Neuronal stem cell (in vitro differentiated cells): ENCODE measurements around the gene PRKCE.
"Not testable (repeated sequence)": the region's sequence is repeated elsewhere in the genome, so short reads cannot be mapped to it uniquely, and the experiment has no call there.

ENCODE experiments used
- DNase-seq: peaks from one replicate; pipeline ENCODE4 v3.0.0-alpha.2; 2013; ENCODE audit warnings: low spot score
- H2AFZ ChIP-seq: one replicate; pipeline ENCODE4 v1.6.1; 2013; ENCODE audit warnings: mild to moderate bottlenecking, low read length, inconsistent platforms
- H2AK5ac ChIP-seq: 2 replicates; pipeline ENCODE4 v1.6.1; 2013; ENCODE audit warnings: low read depth, mild to moderate bottlenecking, inconsistent platforms, low read length, moderate library complexity, mixed read lengths
- H2BK120ac ChIP-seq: 2 replicates; pipeline ENCODE4 v1.6.1; 2013; ENCODE audit warnings: low read depth, mild to moderate bottlenecking, inconsistent platforms, low read length, moderate library complexity, mixed read lengths
- H2BK12ac ChIP-seq: one replicate; pipeline ENCODE4 v1.6.1; 2013; ENCODE audit warnings: low read length, inconsistent platforms
- H2BK15ac ChIP-seq: 2 replicates; pipeline ENCODE4 v1.6.1; 2013; ENCODE audit warnings: mild to moderate bottlenecking, low read length, inconsistent platforms, mixed read lengths
- H2BK5ac ChIP-seq: one replicate; pipeline ENCODE4 v1.6.1; 2013; ENCODE audit warnings: inconsistent platforms, mild to moderate bottlenecking, low read length, moderate library complexity
- H3K14ac ChIP-seq: one replicate; pipeline ENCODE4 v1.6.1; 2013; ENCODE audit warnings: low read length, inconsistent platforms
- H3K18ac ChIP-seq: 2 replicates; pipeline ENCODE4 v1.6.1; 2013; ENCODE audit warnings: low read length, inconsistent platforms
- H3K23ac ChIP-seq: 2 replicates; pipeline ENCODE4 v1.6.1; 2013; ENCODE audit warnings: low read depth, mild to moderate bottlenecking, mixed read lengths, low read length, inconsistent platforms; ENCODE audit not compliant: poor library complexity
- H3K27ac ChIP-seq: replicated peaks from 3 replicates; pipeline ENCODE4 v1.5.1; 2013; ENCODE audit warnings: low read length, inconsistent platforms
- H3K27me3 ChIP-seq, 3 experiments: 2 replicates each; pipeline ENCODE4 v1.6.1; 2013; ENCODE audit warnings: low read length in 3 of 3, mild to moderate bottlenecking in 2 of 3, inconsistent platforms in 1 of 3, low read depth in 1 of 3, mixed read lengths in 1 of 3, moderate library complexity in 1 of 3; ENCODE audit not compliant: control insufficient read depth in 3 of 3, insufficient read depth in 3 of 3
- H3K36me3 ChIP-seq, 2 donors: replicated peaks in 1 of 2; 2 replicates each; pipeline ENCODE4 v1.6.1; 2013; ENCODE audit warnings: low read length in 2 of 2; ENCODE audit not compliant: control insufficient read depth in 2 of 2, insufficient read depth in 2 of 2
- H3K4ac ChIP-seq: 2 replicates; pipeline ENCODE4 v1.6.1; 2013; ENCODE audit warnings: inconsistent platforms, mild to moderate bottlenecking, low read length, moderate library complexity
- H3K4me1 ChIP-seq, 2 donors: 1 replicate in 1 of 2; 2 replicates in 1 of 2; pipeline ENCODE4 v1.6.1; 2013; ENCODE audit warnings: low read length in 2 of 2, low read depth in 1 of 2; ENCODE audit not compliant: control insufficient read depth in 2 of 2, insufficient read depth in 1 of 2
- H3K4me2 ChIP-seq: one replicate; pipeline ENCODE4 v1.6.1; 2013; ENCODE audit warnings: mild to moderate bottlenecking, low read length, inconsistent platforms; ENCODE audit not compliant: insufficient read depth, poor library complexity, severe bottlenecking
- H3K4me3 ChIP-seq, 2 donors: 2 replicates each; pipeline ENCODE4 v1.5.1; 2013; ENCODE audit warnings: low read length in 2 of 2, mild to moderate bottlenecking in 2 of 2, inconsistent platforms in 1 of 2, moderate library complexity in 1 of 2
- H3K79me1 ChIP-seq: one replicate; pipeline ENCODE4 v1.6.1; 2013; ENCODE audit warnings: low read depth, mild to moderate bottlenecking, inconsistent platforms, low read length, moderate library complexity
- H3K9ac ChIP-seq: one replicate; pipeline ENCODE4 v1.6.1; 2013; ENCODE audit warnings: mild to moderate bottlenecking, low read depth, low read length, inconsistent platforms; ENCODE audit not compliant: poor library complexity
- H3K9me3 ChIP-seq, 2 donors: replicated peaks in 1 of 2; 2 replicates each; pipeline versions ENCODE3 to v1.6.1; 2013; ENCODE audit warnings: low read length in 2 of 2, mild to moderate bottlenecking in 2 of 2, inconsistent platforms in 1 of 2, low read depth in 1 of 2, mixed read lengths in 1 of 2, moderate library complexity in 1 of 2; ENCODE audit not compliant: control insufficient read depth in 2 of 2, insufficient read depth in 1 of 2
- H4K8ac ChIP-seq: one replicate; pipeline ENCODE4 v1.6.1; 2013; ENCODE audit warnings: low read depth, mild to moderate bottlenecking, inconsistent platforms, low read length, moderate library complexity
- H4K91ac ChIP-seq: one replicate; pipeline ENCODE4 v1.6.1; 2013; ENCODE audit warnings: low read length, low read depth, mild to moderate bottlenecking, inconsistent platforms; ENCODE audit not compliant: poor library complexity
- WGBS, 2 donors: extraction: QIAGEN DNeasy Blood & Tissue Kit; methylation state at CpG; one replicate each; pipeline ENCODE4 v1.1.7; 2013; ENCODE audit warnings: missing lambda C conversion rate in 2 of 2, mixed read lengths in 1 of 2; ENCODE audit not compliant: insufficient read length in 2 of 2, insufficient replicate concordance in 1 of 2; ENCODE audit errors: extremely low coverage in 2 of 2; 5-methylcytosine and 5-hydroxymethylcytosine counted together

PRKCE gene

GRCh38 chr2:45912109-45912508 lies 260.6 kb downstream of the PRKCE start:
- H3K4me3 ChIP-seq, result no peak overlapping the region
- no peak overlapping the region for H2BK12ac ChIP-seq
- H3K9me3 ChIP-seq, result peaks cover 0 to 3% of the 10 kb centered on the region in 2 donors
- no peak overlapping the region for H3K23ac ChIP-seq
- no peak overlapping the region for H2AFZ ChIP-seq
- H3K36me3 ChIP-seq, result no peaks in the 10 kb centered on the region
- no peak overlapping the region for H4K8ac ChIP-seq
- H3K79me1 ChIP-seq, result no peaks in the 10 kb centered on the region
- H3K14ac ChIP-seq, result no peak overlapping the region
- no peak overlapping the region for H4K91ac ChIP-seq
- no peak overlapping the region for H3K27ac ChIP-seq
- H3K27me3 ChIP-seq, result no peaks in the 10 kb centered on the region
- no CpG with 5 or more reads among the region's 5 CpGs for WGBS, 2 donors
- H3K4me1 ChIP-seq, result peaks cover 2 to 3% of the 10 kb centered on the region in 2 donors
- no peak overlapping the region for H3K18ac ChIP-seq
- no peak for DNase-seq
- no peak overlapping the region for H3K9ac ChIP-seq
- H2BK120ac ChIP-seq, result no peak overlapping the region
- no peak overlapping the region for H3K4me2 ChIP-seq
- no peak overlapping the region for H2BK5ac ChIP-seq
- H3K4ac ChIP-seq, result no peak overlapping the region
- H2AK5ac ChIP-seq, result no peak overlapping the region
- H2BK15ac ChIP-seq, result no peak overlapping the region

DNA sequence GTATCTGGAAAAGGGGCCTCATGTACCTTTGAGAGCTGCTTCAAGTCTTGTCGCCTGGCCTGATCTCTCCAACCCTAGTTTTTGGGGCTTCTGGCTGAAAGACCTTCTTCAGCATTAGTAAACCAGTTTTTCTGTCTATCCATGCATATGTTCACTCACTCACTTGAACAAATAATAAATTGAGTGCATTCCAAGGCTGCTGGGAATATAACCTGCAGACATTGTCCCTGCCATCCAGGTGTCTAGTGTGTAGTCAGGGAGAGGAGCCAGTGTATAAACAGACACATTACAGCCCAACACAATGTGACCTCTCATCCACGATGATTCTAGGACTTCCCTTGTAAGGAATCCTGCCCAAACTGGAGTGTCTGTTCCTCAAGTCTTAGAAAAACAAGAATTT lies 262.1 kb downstream of the PRKCE start:
- Histone ChIP-seq H3K14ac (no peak overlapping the region), H2AFZ (no peak overlapping the region), H4K8ac (no peak overlapping the region), H2BK15ac (no peak overlapping the region), H3K4me2 (no peak overlapping the region), H3K79me1 (no peaks in the 10 kb centered on the region), H3K9ac (no peak overlapping the region), H3K36me3 (no peaks in the 10 kb centered on the region), H3K27me3 (no peaks in the 10 kb centered on the region), H3K27ac (no peak overlapping the region), H3K4me1 (peaks cover 0 to 2% of the 10 kb centered on the region in 2 donors), H2BK12ac (no peak overlapping the region), H3K4me3 (no peak overlapping the region), H4K91ac (no peak overlapping the region), H2BK5ac (no peak overlapping the region), H2AK5ac (no peak overlapping the region), H3K18ac (no peak overlapping the region), H2BK120ac (no peak overlapping the region), H3K4ac (no peak overlapping the region), H3K9me3 (no peaks in the 10 kb centered on the region), H3K23ac (no peak overlapping the region)
- WGBS, 2 donors, result no CpG with 5 or more reads among the region's 2 CpGs
- no peak for DNase-seq

DNA sequence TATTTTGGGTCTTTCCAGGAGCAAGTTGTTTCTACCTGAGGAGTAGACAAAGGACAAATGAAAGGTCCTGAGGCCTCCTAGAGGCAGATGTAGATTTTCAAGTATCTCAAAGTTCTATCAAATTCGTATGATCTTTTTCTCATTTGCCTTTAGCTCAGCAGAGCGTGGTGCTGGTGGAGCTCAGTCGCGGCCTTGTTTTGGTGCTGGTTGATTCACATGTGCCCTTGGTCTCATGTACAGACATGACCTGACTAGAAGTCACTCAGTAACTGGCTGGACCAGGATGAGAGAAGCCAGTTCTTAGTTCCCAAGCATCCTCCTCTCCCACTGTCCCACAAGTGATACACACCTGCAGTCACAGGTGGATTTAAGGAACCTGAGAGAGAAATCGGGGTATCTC lies 264.0 kb downstream of the PRKCE start:
- H3K27ac ChIP-seq, result no peak overlapping the region
- H3K4me1 ChIP-seq, result no peaks in the 10 kb centered on the region
- no CpG with 5 or more reads among the region's 5 CpGs for WGBS, 2 donors
- no peak overlapping the region for H2AFZ ChIP-seq
- H3K36me3 ChIP-seq, result peaks cover 0 to 1% of the 10 kb centered on the region in 2 donors
- no peak overlapping the region for H3K9ac ChIP-seq
- no peak overlapping the region for H2BK12ac ChIP-seq
- no peak overlapping the region for H2BK5ac ChIP-seq
- no peak overlapping the region for H3K4me2 ChIP-seq
- no peaks in the 10 kb centered on the region for H3K9me3 ChIP-seq
- H3K4ac ChIP-seq, result no peak overlapping the region
- no peaks in the 10 kb centered on the region for H3K79me1 ChIP-seq
- no peak overlapping the region for H2BK120ac ChIP-seq
- no peak for DNase-seq
- no peak overlapping the region for H2AK5ac ChIP-seq
- H3K4me3 ChIP-seq, result no peak overlapping the region
- H2BK15ac ChIP-seq, result no peak overlapping the region
- H3K23ac ChIP-seq, result no peak overlapping the region
- H4K8ac ChIP-seq, result no peak overlapping the region
- H3K18ac ChIP-seq, result no peak overlapping the region
- no peak overlapping the region for H3K14ac ChIP-seq
- no peak overlapping the region for H4K91ac ChIP-seq
- no peaks in the 10 kb centered on the region for H3K27me3 ChIP-seq

DNA sequence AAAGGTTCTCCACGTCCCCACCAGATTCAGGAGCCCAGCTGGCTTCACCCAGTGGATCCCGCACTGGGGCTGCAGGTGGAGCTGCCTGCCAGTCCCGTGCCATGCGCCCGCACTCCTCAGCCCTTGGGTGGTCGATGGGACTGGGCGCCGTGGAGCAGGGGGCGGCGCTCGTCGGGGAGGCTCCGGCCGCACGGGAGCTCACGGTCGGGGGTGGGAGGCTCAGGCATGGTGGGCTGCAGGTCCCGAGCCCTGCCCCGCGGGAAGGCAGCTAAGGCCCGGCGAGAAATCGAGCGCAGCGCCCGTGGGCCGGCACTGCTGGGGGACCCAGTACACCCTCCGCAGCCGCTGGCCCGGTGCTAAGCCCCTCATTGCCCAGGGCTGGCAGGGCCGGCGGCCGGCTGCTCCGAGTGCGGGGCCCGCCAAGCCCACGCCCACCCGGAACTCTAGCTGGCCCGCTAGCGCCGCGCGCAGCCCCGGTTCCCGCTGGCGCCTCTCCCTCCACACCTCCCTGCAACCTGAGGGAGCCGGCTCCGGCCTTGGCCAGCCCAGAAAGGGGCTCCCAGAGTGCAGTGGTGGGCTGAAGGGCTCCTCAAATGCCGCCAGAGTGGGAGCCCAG lies 266.2 kb downstream of the PRKCE start:
- not testable (repeated sequence) for H3K27ac ChIP-seq, H3K9me3 ChIP-seq, H3K4me2 ChIP-seq, H3K23ac ChIP-seq, H2BK15ac ChIP-seq, H2BK5ac ChIP-seq, H3K27me3 ChIP-seq, H3K36me3 ChIP-seq, H2AFZ ChIP-seq, H3K14ac ChIP-seq, H4K91ac ChIP-seq, H3K4me3 ChIP-seq, H3K18ac ChIP-seq, H2AK5ac ChIP-seq, H2BK12ac ChIP-seq, H3K4ac ChIP-seq, DNase-seq, H4K8ac ChIP-seq, H3K79me1 ChIP-seq, H3K9ac ChIP-seq, H2BK120ac ChIP-seq, H3K4me1 ChIP-seq
- WGBS, 2 donors, result no CpG with 5 or more reads among the region's 49 CpGs
